GM12801 (cell line): Measurements from ENCODE around the gene COL26A1.

Experiments used
- CTCF ChIP-seq: IDR thresholded peaks from one replicate; pipeline ENCODE4 v1.5.1; 2011; ENCODE audit warnings: control low read depth; ENCODE audit not compliant: insufficient read length; ENCODE audit errors: extremely low read depth

The COL26A1 gene

GRCh38 chr7:101553018-101553770, 190.5 kb downstream of the COL26A1 start:
- no peak for TF ChIP-seq CTCF

- TF ChIP-seq CTCF, result no peak
Observed at GRCh38 chr7:101553771-101554445, 191.2 kb downstream of the COL26A1 start.

GRCh38 chr7:101554584-101555268, 192.1 kb downstream of the COL26A1 start:
- TF ChIP-seq CTCF, result no peak

- TF ChIP-seq CTCF, result no peak
Observed at GRCh38 chr7:101555269-101555920, 192.7 kb downstream of the COL26A1 start.

- TF ChIP-seq CTCF, result no peak
Observed at GRCh38 chr7:101555921-101556275, 193.2 kb downstream of the COL26A1 start.

GRCh38 chr7:101556453-101556968, 193.8 kb downstream of the COL26A1 start:
- no peak for TF ChIP-seq CTCF

GRCh38 chr7:101557421-101557820, 194.7 kb downstream of the COL26A1 start:
- TF ChIP-seq CTCF, result no peak
